WTC11 (cell line): Measurements from ENCODE around the gene MESD.

Source experiments
- AFF4 ChIP-seq: sonication (generic); formaldehyde crosslinking; IDR thresholded peaks from 2 replicates; pipeline ENCODE4 v1.8.1; 2023; ENCODE audit warnings: mild to moderate bottlenecking, missing genetic modification reagents, borderline replicate concordance
- ATF6 ChIP-seq: sonication (generic); formaldehyde crosslinking; IDR thresholded peaks from 2 replicates; pipeline ENCODE4 v1.8.1; 2023; ENCODE audit warnings: mild to moderate bottlenecking, missing genetic modification reagents
- CTCF ChIP-seq: fragments of 200-600 bp; IDR thresholded peaks from 2 replicates; pipeline ENCODE4 v1.8.0; 2022; ENCODE audit warnings: antibody characterized with exemption
- E2F1 ChIP-seq: sonication (generic); formaldehyde crosslinking; IDR thresholded peaks from 2 replicates; pipeline ENCODE4 v1.8.0; 2022; ENCODE audit warnings: mild to moderate bottlenecking, missing genetic modification reagents
- HMGXB4 ChIP-seq: sonication (generic); formaldehyde crosslinking; IDR thresholded peaks from 2 replicates; pipeline ENCODE4 v1.8.1; 2023; ENCODE audit warnings: mild to moderate bottlenecking, moderate library complexity, missing genetic modification reagents
- IRF2 ChIP-seq: sonication (generic); formaldehyde crosslinking; IDR thresholded peaks from 2 replicates; pipeline ENCODE4 v1.8.0; 2022; ENCODE audit warnings: low read depth, missing genetic modification reagents, borderline replicate concordance
- PRDM15 ChIP-seq: sonication (generic); formaldehyde crosslinking; IDR thresholded peaks from 2 replicates; pipeline ENCODE4 v1.8.0; 2022; ENCODE audit warnings: missing genetic modification reagents
- SP1 ChIP-seq: sonication (generic); formaldehyde crosslinking; conservative IDR thresholded peaks from 2 replicates; pipeline ENCODE4 v1.8.1; 2022; ENCODE audit warnings: missing genetic modification reagents
- TCF7 ChIP-seq: sonication (generic); formaldehyde crosslinking; IDR thresholded peaks from 2 replicates; pipeline ENCODE4 v1.8.0; 2022; ENCODE audit warnings: mild to moderate bottlenecking, low read depth, missing genetic modification reagents, moderate library complexity
- USF1 ChIP-seq: sonication (generic); formaldehyde crosslinking; IDR thresholded peaks from 2 replicates; pipeline ENCODE4 v1.8.0; 2022; ENCODE audit warnings: mild to moderate bottlenecking, missing genetic modification reagents
- USF2 ChIP-seq: sonication (generic); formaldehyde crosslinking; IDR thresholded peaks from 2 replicates; pipeline ENCODE4 v1.8.1; 2023; ENCODE audit warnings: mild to moderate bottlenecking, missing genetic modification reagents, moderate library complexity
- ZBTB43 ChIP-seq: sonication (generic); formaldehyde crosslinking; IDR thresholded peaks from 2 replicates; pipeline ENCODE4 v1.8.1; 2023; ENCODE audit warnings: mild to moderate bottlenecking, missing genetic modification reagents
- ZNF138 ChIP-seq: sonication (generic); formaldehyde crosslinking; conservative IDR thresholded peaks from 2 replicates; pipeline ENCODE4 v1.8.1; 2022; ENCODE audit warnings: mild to moderate bottlenecking, moderate library complexity, missing genetic modification reagents
- ZNF532 ChIP-seq: fragments of 250-450 bp; sonication (Bioruptor Pico); IDR thresholded peaks from 2 replicates; pipeline ENCODE4 v1.9.0; 2021; ENCODE audit warnings: mild to moderate bottlenecking, borderline replicate concordance

GRCh38 chr15:80974914-80975313, 14.7 kb downstream of the MESD start:
- TF ChIP-seq HMGXB4 (CRISPR knock-in tag) (no peak), CTCF (no peak), ZNF138 (CRISPR knock-in tag) (no peak), E2F1 (CRISPR knock-in tag) (no peak), PRDM15 (CRISPR knock-in tag) (no peak), ZBTB43 (CRISPR knock-in tag) (no peak), ATF6 (CRISPR knock-in tag) (no peak), ZNF532 (no peak), USF1 (CRISPR knock-in tag) (no peak), USF2 (no peak), IRF2 (CRISPR knock-in tag) (no peak), SP1 (CRISPR knock-in tag) (no peak), TCF7 (CRISPR knock-in tag) (no peak), AFF4 (no peak)
